ENCODE results near the gene VIPR1.

Gene VIPR1

DNA sequence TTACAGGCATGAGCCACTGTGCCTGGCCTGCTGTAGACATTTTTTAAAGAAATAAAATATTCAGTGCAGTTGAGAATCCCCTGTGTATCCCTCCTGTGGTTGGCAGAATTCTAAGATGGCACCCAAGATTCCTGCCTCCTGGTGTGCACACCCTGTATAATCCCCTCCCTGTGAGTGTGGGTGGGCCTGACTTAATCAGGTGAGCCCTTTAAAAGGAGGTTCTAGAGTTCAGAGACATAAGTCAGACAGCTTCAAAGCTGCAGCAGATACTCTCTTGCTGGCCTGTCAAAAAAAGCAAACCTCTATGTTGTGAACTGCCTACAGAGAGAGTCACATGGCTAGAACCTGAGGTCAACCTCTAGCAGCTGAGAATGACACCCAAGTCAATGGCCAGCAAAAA is 7.0 kb upstream of the VIPR1 start:
- Histone ChIP-seq H3K27ac (ENCODE audit: low read length, poor library complexity, severe bottlenecking) (no peak overlapping the region), H3K9me3 (ENCODE audit: control insufficient read depth, low read length) (peaks cover 4% of the 10 kb centered on the region)

DNA sequence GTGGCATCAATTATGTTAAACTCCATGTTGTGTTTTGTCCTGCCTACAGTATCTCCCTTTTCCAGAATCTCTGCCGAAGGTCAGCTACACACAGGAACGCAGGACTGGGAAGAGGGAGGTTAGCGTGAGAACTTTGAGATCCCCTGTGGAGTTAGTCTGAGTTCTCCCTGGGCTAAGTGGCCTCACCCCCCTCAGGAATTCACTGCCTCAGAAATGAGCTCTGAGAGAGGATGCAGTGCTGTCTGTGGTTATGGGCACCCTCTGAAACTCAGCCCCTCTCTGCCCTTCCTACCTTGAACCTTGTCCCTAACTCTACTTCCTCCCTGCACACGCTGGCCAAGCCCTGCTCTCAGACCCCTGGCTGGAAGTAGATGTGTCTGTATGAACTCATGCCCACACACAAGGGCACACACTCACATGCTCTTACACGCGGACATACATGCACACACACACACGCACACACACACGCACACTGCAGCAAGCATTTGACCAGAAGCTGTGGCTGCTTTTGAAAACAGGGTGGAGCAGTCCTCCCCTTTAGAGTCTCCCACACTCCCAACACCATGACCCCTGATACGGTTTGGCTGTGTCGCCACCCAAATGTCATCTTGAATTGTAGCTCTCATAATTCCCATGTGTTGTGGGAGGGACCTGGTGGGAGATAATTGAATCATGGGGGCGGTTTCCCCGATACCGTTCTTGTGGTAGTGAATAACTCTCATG is 5.3 kb upstream of the VIPR1 start:
- Histone ChIP-seq H3K9ac (ENCODE audit: low read length) (no peak overlapping the region), H3K4me3 (ENCODE audit: insufficient read depth in 1 of 2, low read depth in 1 of 2, low read length in 2 of 2) (no peak overlapping the region), H4K8ac (ENCODE audit: low read length) (no peak overlapping the region), H4K91ac (ENCODE audit: low read length) (no peak overlapping the region), H3K79me1 (replicated peaks; ENCODE audit: low read length, poor library complexity, severe bottlenecking) (no peaks in the 10 kb centered on the region), H3K27ac (ENCODE audit: low read length, poor library complexity, severe bottlenecking) (peak overlapping the region; percentile 71), H2BK120ac (ENCODE audit: low read depth, low read length) (no peak overlapping the region), H3K36me3 (ENCODE audit: control insufficient read depth in 1 of 2, insufficient read depth in 2 of 2, low read depth in 1 of 2, low read length in 2 of 2) (no peaks in the 10 kb centered on the region), H3K18ac (ENCODE audit: low read depth in 1 of 2, low read length in 2 of 2) (peak overlapping the region in 1 of 2 experiments; percentile 92), H2BK15ac (ENCODE audit: low read depth, poor library complexity, severe bottlenecking) (no peak overlapping the region), H3K14ac (ENCODE audit: low read length in 2 of 2) (peak overlapping the region in 1 of 2 experiments; percentile 78), H3K4me1 (ENCODE audit: control insufficient read depth, insufficient read depth, low read depth, low read length) (peaks cover 15% of the 10 kb centered on the region), H2BK5ac (ENCODE audit: low read depth, low read length, poor library complexity, severe bottlenecking) (no peak overlapping the region), H3K4ac (ENCODE audit: low read depth in 1 of 2, low read length in 2 of 2) (no peak overlapping the region), H3K9me3 (ENCODE audit: control insufficient read depth, low read length) (peaks cover 4% of the 10 kb centered on the region), H2BK12ac (ENCODE audit: low read length in 2 of 2) (peak overlapping the region in 1 of 2 experiments; percentile 83), H3K4me2 (ENCODE audit: low read length, poor library complexity, severe bottlenecking) (peak overlapping the region; percentile 43), H3K23ac (ENCODE audit: low read length in 2 of 2) (peak overlapping the region in 1 of 2 experiments; percentile 9), H2AFZ (ENCODE audit: low read depth, low read length) (peak overlapping the region; percentile 60), H3K27me3 (ENCODE audit: control insufficient read depth in 1 of 2, insufficient read depth in 1 of 2, low read length in 2 of 2) (peaks cover 22 to 70% of the 10 kb centered on the region in 2 experiments), H2AK5ac (ENCODE audit: low read length, severe bottlenecking) (peak overlapping the region; percentile 5)
- WGBS, result 56% methylated on average over 8 of the region's 13 CpGs
- peak; percentile 93 for DNase-seq

More for the DNA sequence above, 7.0 kb upstream of the VIPR1 start:
- H2AK5ac ChIP-seq (ENCODE audit: low read length, severe bottlenecking), result peak overlapping the region; percentile 91
- no peaks in the 10 kb centered on the region for H3K36me3 ChIP-seq (ENCODE audit: control insufficient read depth in 1 of 2, insufficient read depth in 2 of 2, low read depth in 1 of 2, low read length in 2 of 2)
- no peak overlapping the region for H3K4ac ChIP-seq (ENCODE audit: low read depth in 1 of 2, low read length in 2 of 2)
- DNase-seq, result no peak
- H3K4me2 ChIP-seq (ENCODE audit: low read length, poor library complexity, severe bottlenecking), result no peak overlapping the region
- no peak overlapping the region for H3K14ac ChIP-seq (ENCODE audit: low read length in 2 of 2)
- no peak overlapping the region for H3K9ac ChIP-seq (ENCODE audit: low read length)
- H4K91ac ChIP-seq (ENCODE audit: low read length), result no peak overlapping the region
- no peak overlapping the region for H2BK15ac ChIP-seq (ENCODE audit: low read depth, poor library complexity, severe bottlenecking)
- H2BK5ac ChIP-seq (ENCODE audit: low read depth, low read length, poor library complexity, severe bottlenecking), result no peak overlapping the region
- no peaks in the 10 kb centered on the region for H3K79me1 ChIP-seq (replicated peaks; ENCODE audit: low read length, poor library complexity, severe bottlenecking)
- no peak overlapping the region for H3K23ac ChIP-seq (ENCODE audit: low read length in 2 of 2)
- peaks cover 9% of the 10 kb centered on the region for H3K4me1 ChIP-seq (ENCODE audit: control insufficient read depth, insufficient read depth, low read depth, low read length)
- no peak overlapping the region for H4K8ac ChIP-seq (ENCODE audit: low read length)
- H2BK12ac ChIP-seq (ENCODE audit: low read length in 2 of 2), result no peak overlapping the region
- peaks cover 4 to 59% of the 10 kb centered on the region in 2 experiments for H3K27me3 ChIP-seq (ENCODE audit: control insufficient read depth in 1 of 2, insufficient read depth in 1 of 2, low read length in 2 of 2)
- no peak overlapping the region for H2AFZ ChIP-seq (ENCODE audit: low read depth, low read length)
- H2BK120ac ChIP-seq (ENCODE audit: low read depth, low read length), result no peak overlapping the region
- peak overlapping the region in 1 of 2 experiments; percentile 8 for H3K18ac ChIP-seq (ENCODE audit: low read depth in 1 of 2, low read length in 2 of 2)
- H3K4me3 ChIP-seq (ENCODE audit: insufficient read depth in 1 of 2, low read depth in 1 of 2, low read length in 2 of 2), result no peak overlapping the region

DNA sequence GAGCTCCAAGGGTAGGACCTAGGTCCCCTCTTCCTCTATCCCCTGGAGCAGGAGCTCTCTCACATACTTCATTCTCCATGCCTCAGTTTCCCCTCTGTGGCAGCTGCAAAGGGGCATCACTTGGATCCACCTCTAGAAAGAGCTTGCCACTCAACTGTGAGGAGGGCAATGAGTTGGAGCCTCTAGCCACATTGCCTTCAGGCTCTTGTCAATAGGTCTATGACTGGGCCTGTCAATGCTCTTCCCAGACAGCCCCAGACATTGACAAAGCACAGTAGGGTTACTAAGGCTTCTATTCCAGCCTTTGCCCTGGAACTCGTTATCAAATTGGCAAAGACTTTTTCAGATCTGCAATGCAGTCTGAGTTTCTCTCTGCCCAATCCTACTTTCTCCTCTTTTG is 4.4 kb upstream of the VIPR1 start:
- no peak overlapping the region for H2BK15ac ChIP-seq (ENCODE audit: low read depth, poor library complexity, severe bottlenecking)
- WGBS, result 75% methylated on average over 1 of the region's 1 CpG
- no peak overlapping the region for H2BK120ac ChIP-seq (ENCODE audit: low read depth, low read length)
- no peak overlapping the region for H3K27ac ChIP-seq (ENCODE audit: low read length, poor library complexity, severe bottlenecking)
- H2BK5ac ChIP-seq (ENCODE audit: low read depth, low read length, poor library complexity, severe bottlenecking), result no peak overlapping the region
- no peak overlapping the region for H2BK12ac ChIP-seq (ENCODE audit: low read length in 2 of 2)
- H3K23ac ChIP-seq (ENCODE audit: low read length in 2 of 2), result no peak overlapping the region
- peaks cover 4% of the 10 kb centered on the region for H3K9me3 ChIP-seq (ENCODE audit: control insufficient read depth, low read length)
- DNase-seq, result no peak
- H3K79me1 ChIP-seq (replicated peaks; ENCODE audit: low read length, poor library complexity, severe bottlenecking), result no peaks in the 10 kb centered on the region
- no peak overlapping the region for H3K4me3 ChIP-seq (ENCODE audit: insufficient read depth in 1 of 2, low read depth in 1 of 2, low read length in 2 of 2)
- no peak overlapping the region for H2AFZ ChIP-seq (ENCODE audit: low read depth, low read length)
- H3K9ac ChIP-seq (ENCODE audit: low read length), result no peak overlapping the region
- peak overlapping the region in 1 of 2 experiments; percentile 2 for H3K18ac ChIP-seq (ENCODE audit: low read depth in 1 of 2, low read length in 2 of 2)
- no peak overlapping the region for H4K8ac ChIP-seq (ENCODE audit: low read length)
- H2AK5ac ChIP-seq (ENCODE audit: low read length, severe bottlenecking), result peak overlapping the region; percentile 7
- no peaks in the 10 kb centered on the region for H3K36me3 ChIP-seq (ENCODE audit: control insufficient read depth in 1 of 2, insufficient read depth in 2 of 2, low read depth in 1 of 2, low read length in 2 of 2)
- H3K4me1 ChIP-seq (ENCODE audit: control insufficient read depth, insufficient read depth, low read depth, low read length), result peaks cover 22% of the 10 kb centered on the region
- H3K27me3 ChIP-seq (ENCODE audit: control insufficient read depth in 1 of 2, insufficient read depth in 1 of 2, low read length in 2 of 2), result peaks cover 26 to 74% of the 10 kb centered on the region in 2 experiments
- H3K14ac ChIP-seq (ENCODE audit: low read length in 2 of 2), result no peak overlapping the region
- no peak overlapping the region for H4K91ac ChIP-seq (ENCODE audit: low read length)
- no peak overlapping the region for H3K4ac ChIP-seq (ENCODE audit: low read depth in 1 of 2, low read length in 2 of 2)
- no peak overlapping the region for H3K4me2 ChIP-seq (ENCODE audit: low read length, poor library complexity, severe bottlenecking)

DNA sequence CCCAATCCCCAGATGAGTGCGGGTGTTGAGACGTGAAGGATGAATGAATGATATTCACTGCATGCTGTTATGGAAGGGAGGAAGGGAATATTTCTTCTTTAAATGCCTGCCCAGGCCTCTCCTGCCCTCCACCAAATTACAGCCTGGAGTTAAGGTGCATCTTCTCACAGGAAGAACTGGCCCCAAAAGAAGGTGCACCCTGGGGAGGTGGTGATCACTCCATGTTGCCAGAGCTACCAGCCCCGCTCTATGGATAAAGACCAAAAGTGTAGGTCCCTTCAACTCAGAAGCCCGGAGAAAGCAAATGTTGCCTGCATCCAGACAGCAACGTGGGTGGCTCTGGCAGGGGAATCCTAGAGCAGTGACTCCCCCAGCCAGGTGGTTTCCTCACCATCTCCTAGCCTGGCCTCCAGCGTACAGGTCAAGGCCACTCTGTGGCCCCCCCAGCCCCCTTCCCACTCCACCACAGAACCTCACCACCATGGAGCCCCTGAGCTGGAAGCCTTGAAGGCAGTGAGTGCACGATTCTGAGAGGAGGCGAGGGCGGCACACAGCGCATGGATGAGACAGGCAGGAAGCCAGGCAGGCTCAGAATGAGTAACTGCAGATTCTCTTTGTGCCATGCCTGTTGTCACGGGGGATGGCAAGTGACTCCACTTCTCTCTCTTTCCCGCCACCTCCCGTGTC is 3.5 kb upstream of the VIPR1 start:
- Histone ChIP-seq H3K4me1 (ENCODE audit: control insufficient read depth, insufficient read depth, low read depth, low read length) (peaks cover 22% of the 10 kb centered on the region), H3K27me3 (ENCODE audit: control insufficient read depth in 1 of 2, insufficient read depth in 1 of 2, low read length in 2 of 2) (peaks cover 34 to 78% of the 10 kb centered on the region in 2 experiments), H3K79me1 (replicated peaks; ENCODE audit: low read length, poor library complexity, severe bottlenecking) (no peaks in the 10 kb centered on the region), H3K4ac (ENCODE audit: low read depth in 1 of 2, low read length in 2 of 2) (peak overlapping the region in 1 of 2 experiments; percentile 7), H3K23ac (ENCODE audit: low read length in 2 of 2) (no peak overlapping the region), H2BK120ac (ENCODE audit: low read depth, low read length) (no peak overlapping the region), H2BK15ac (ENCODE audit: low read depth, poor library complexity, severe bottlenecking) (no peak overlapping the region), H2AK5ac (ENCODE audit: low read length, severe bottlenecking) (peak overlapping the region; percentile 30), H2BK5ac (ENCODE audit: low read depth, low read length, poor library complexity, severe bottlenecking) (no peak overlapping the region), H2AFZ (ENCODE audit: low read depth, low read length) (no peak overlapping the region), H3K18ac (ENCODE audit: low read depth in 1 of 2, low read length in 2 of 2) (peak overlapping the region in 1 of 2 experiments; percentile 68), H2BK12ac (ENCODE audit: low read length in 2 of 2) (peak overlapping the region in 1 of 2 experiments; percentile 80), H3K36me3 (ENCODE audit: control insufficient read depth in 1 of 2, insufficient read depth in 2 of 2, low read depth in 1 of 2, low read length in 2 of 2) (no peaks in the 10 kb centered on the region), H3K9me3 (ENCODE audit: control insufficient read depth, low read length) (peaks cover 4% of the 10 kb centered on the region), H3K4me3 (ENCODE audit: insufficient read depth in 1 of 2, low read depth in 1 of 2, low read length in 2 of 2) (no peak overlapping the region), H3K14ac (ENCODE audit: low read length in 2 of 2) (peak overlapping the region in 1 of 2 experiments; percentile 11), H4K8ac (ENCODE audit: low read length) (no peak overlapping the region), H4K91ac (ENCODE audit: low read length) (no peak overlapping the region), H3K9ac (ENCODE audit: low read length) (no peak overlapping the region), H3K27ac (ENCODE audit: low read length, poor library complexity, severe bottlenecking) (no peak overlapping the region), H3K4me2 (ENCODE audit: low read length, poor library complexity, severe bottlenecking) (no peak overlapping the region)
- DNase-seq, result no peak
- WGBS, result 88% methylated on average over 13 of the region's 13 CpGs

Data from mesenchymal stem cell (in vitro differentiated cells and primary cell).